IMR-90 (cell line): ENCODE measurements around the gene NT5C3B. TPM values are rescaled to one million over a fixed set of nuclear protein-coding genes. Genes with fewer than 3 reads are reported as not detected.

Experiments used
- ATAC-seq: fragments of 200-7000 bp; cut with Tn5 transposase; 2 replicates; pipeline ENCODE4 v1.9.1; 2020; ENCODE audit warnings: low read depth, mild to moderate bottlenecking, moderate library complexity
- BruUV-seq: library from RNA; stranded (reverse); fragments of 400-500 nt; replicated peaks from 2 replicates; lab custom pipeline; 2021; lab: Mats Ljungman, UMichigan
- CTCF ChIA-PET: fragments of 300-600 bp; formaldehyde crosslinking; extraction: SDS; loops from one replicate; lab custom pipeline; 2021; ENCODE audit warnings: antibody characterized with exemption; lab: Yijun Ruan, JAX
- POLR2A ChIA-PET: fragments of 300-600 bp; sonication (Branson Sonifier 250); formaldehyde crosslinking; loops from one replicate; lab custom pipeline; 2022; ENCODE audit warnings: antibody characterized with exemption; ENCODE audit not compliant: unreplicated experiment; lab: Charles Lee
- DNase-seq: peaks from one replicate; pipeline ENCODE4 v3.0.0; 2013
- H2AFZ ChIP-seq: replicated peaks from 2 replicates; pipeline ENCODE3; 2013; ENCODE audit warnings: low read length, mild to moderate bottlenecking; ENCODE audit not compliant: poor library complexity
- H2AK5ac ChIP-seq: 2 replicates; pipeline ENCODE4 v1.6.1; 2013; ENCODE audit warnings: low read depth, low read length, inconsistent platforms
- H2AK9ac ChIP-seq: replicated peaks from 2 replicates; pipeline ENCODE3; 2013; ENCODE audit warnings: mild to moderate bottlenecking, low read depth, low read length, moderate library complexity; ENCODE audit not compliant: poor library complexity
- H2BK120ac ChIP-seq: 2 replicates; pipeline ENCODE4 v1.6.1; 2013; ENCODE audit warnings: low read depth, low read length, inconsistent platforms
- H2BK15ac ChIP-seq: 3 replicates; pipeline ENCODE4 v1.6.1; 2013; ENCODE audit warnings: low read depth, low read length, inconsistent platforms
- H2BK20ac ChIP-seq: 2 replicates; pipeline ENCODE4 v1.6.1; 2013; ENCODE audit warnings: low read depth, mild to moderate bottlenecking, inconsistent platforms, low read length, moderate library complexity
- H2BK5ac ChIP-seq: 2 replicates; pipeline ENCODE4 v1.6.1; 2013; ENCODE audit warnings: mild to moderate bottlenecking, low read depth, low read length, inconsistent platforms; ENCODE audit not compliant: poor library complexity, severe bottlenecking
- H3K14ac ChIP-seq: replicated peaks from 2 replicates; pipeline ENCODE4 v1.6.1; 2013; ENCODE audit warnings: low read depth, low read length, inconsistent platforms
- H3K18ac ChIP-seq: 2 replicates; pipeline ENCODE4 v1.6.1; 2013; ENCODE audit warnings: low read depth, low read length, control low read depth
- H3K23ac ChIP-seq: 2 replicates; pipeline ENCODE4 v1.6.1; 2013; ENCODE audit warnings: low read depth, low read length, inconsistent platforms
- H3K27ac ChIP-seq: 2 replicates; pipeline ENCODE4 v1.5.1; 2013; ENCODE audit warnings: mild to moderate bottlenecking, control low read depth, low read length; ENCODE audit not compliant: insufficient read depth
- H3K27me3 ChIP-seq: 2 replicates; pipeline ENCODE4 v1.6.1; 2013; ENCODE audit warnings: low read length; ENCODE audit not compliant: control insufficient read depth, insufficient read depth
- H3K36me3 ChIP-seq: 2 replicates; pipeline ENCODE4 v1.6.1; 2013; ENCODE audit warnings: low read length, mixed read lengths; ENCODE audit not compliant: control insufficient read depth, insufficient read depth
- H3K4ac ChIP-seq: 2 replicates; pipeline ENCODE4 v1.6.1; 2013; ENCODE audit warnings: low read depth, low read length, inconsistent platforms
- H3K4me1 ChIP-seq: 2 replicates; pipeline ENCODE4 v1.6.1; 2013; ENCODE audit warnings: low read length, mixed read lengths; ENCODE audit not compliant: control insufficient read depth, insufficient read depth
- H3K4me2 ChIP-seq: 2 replicates; pipeline ENCODE4 v1.6.1; 2013; ENCODE audit warnings: low read depth, mild to moderate bottlenecking, control low read depth, low read length, moderate library complexity
- H3K4me3 ChIP-seq: 2 replicates; pipeline ENCODE4 v1.5.1; 2013; ENCODE audit warnings: low read depth, mild to moderate bottlenecking, control low read depth, low read length, moderate library complexity; ENCODE audit not compliant: insufficient read depth
- H3K56ac ChIP-seq: 2 replicates; pipeline ENCODE4 v1.6.1; 2013; ENCODE audit warnings: low read length, inconsistent platforms; ENCODE audit not compliant: insufficient read depth; ENCODE audit errors: extremely low read depth
- H3K79me1 ChIP-seq, 2 experiments: 2 replicates each; pipeline ENCODE4 v1.6.1; 2013; ENCODE audit warnings: low read length in 2 of 2, inconsistent platforms in 1 of 2, low read depth in 1 of 2
- H3K9ac ChIP-seq: 2 replicates; pipeline ENCODE4 v1.6.1; 2013; ENCODE audit warnings: low read depth, low read length, control low read depth
- H3K9me1 ChIP-seq: 2 replicates; pipeline ENCODE4 v1.6.1; 2013; ENCODE audit warnings: low read length, inconsistent platforms; ENCODE audit not compliant: insufficient read depth
- H3K9me3 ChIP-seq: 2 replicates; pipeline ENCODE4 v1.6.1; 2013; ENCODE audit warnings: low read length; ENCODE audit not compliant: control insufficient read depth, insufficient read depth
- H4K20me1 ChIP-seq: 2 replicates; pipeline ENCODE4 v1.6.1; 2013; ENCODE audit warnings: low read length, inconsistent platforms; ENCODE audit not compliant: insufficient read depth
- H4K5ac ChIP-seq: 2 replicates; pipeline ENCODE4 v1.6.1; 2013; ENCODE audit warnings: mild to moderate bottlenecking, low read depth, low read length, control low read depth
- H4K8ac ChIP-seq, 2 experiments: 2 replicates each; pipeline ENCODE4 v1.6.1; 2013; ENCODE audit warnings: low read depth in 2 of 2, low read length in 2 of 2, control low read depth in 1 of 2, inconsistent platforms in 1 of 2
- H4K91ac ChIP-seq: 2 replicates; pipeline ENCODE4 v1.6.1; 2013; ENCODE audit warnings: low read depth, low read length, inconsistent platforms; ENCODE audit not compliant: insufficient read depth
- BHLHE40 ChIP-seq: fragments of 150-350 bp; IDR thresholded peaks from 2 replicates; pipeline ENCODE4 v1.6.1; 2016; ENCODE audit warnings: mild to moderate bottlenecking, low read depth, low read length
- CTCF ChIP-seq: conservative IDR thresholded peaks from 2 replicates; pipeline ENCODE4 v1.5.1; 2012; ENCODE audit warnings: mild to moderate bottlenecking, low read depth, low read length, improper control_type of control experiment
- FOS ChIP-seq: fragments of 150-350 bp; IDR thresholded peaks from 2 replicates; pipeline ENCODE4 v1.6.1; 2016; ENCODE audit warnings: low read depth, low read length
- MXI1 ChIP-seq: IDR thresholded peaks from 2 replicates; pipeline ENCODE4 v1.6.1; 2012; ENCODE audit warnings: low read depth, mild to moderate bottlenecking, low read length, moderate library complexity, borderline replicate concordance
- POLR2A ChIP-seq: IDR thresholded peaks from 2 replicates; pipeline ENCODE4 v1.6.1; 2012; ENCODE audit warnings: mild to moderate bottlenecking, low read depth, low read length
- RCOR1 ChIP-seq: IDR thresholded peaks from 2 replicates; pipeline ENCODE4 v1.6.1; 2012; ENCODE audit warnings: mild to moderate bottlenecking, low read length, improper control_type of control experiment; ENCODE audit not compliant: insufficient replicate concordance
- RFX5 ChIP-seq: IDR thresholded peaks from 2 replicates; pipeline ENCODE4 v1.8.0; 2012; ENCODE audit warnings: low read depth, mild to moderate bottlenecking, low read length, moderate library complexity
- WGBS, 2 experiments: methylation state at CpG; one replicate each; pipeline versions ENCODE4 v1.1.5 to v1.1.7; 2013; ENCODE audit warnings: missing lambda C conversion rate in 2 of 2; ENCODE audit not compliant: insufficient read length in 1 of 2; ENCODE audit errors: extremely low coverage in 2 of 2; 5-methylcytosine and 5-hydroxymethylcytosine counted together
- dilution Hi-C: fragments of 300-500 bp; cut with HindIII; formaldehyde crosslinking; loops from one replicate; pipeline ENCODE4 v1.14.3; 2018; ENCODE audit warnings: low sequenced_read_pairs; ENCODE audit not compliant: unreplicated experiment
- in situ Hi-C: fragments of 300-500 bp; cut with MboI; formaldehyde crosslinking; loops from 3 replicates; pipeline ENCODE4 v1.14.3; 2019; ENCODE audit warnings: low sequenced_read_pairs, inconsistent platforms, mixed read lengths
- intact Hi-C: fragments of 100-400 bp; cut with micrococcal nuclease; formaldehyde crosslinking; loops from 2 replicates; pipeline ENCODE4 v1.10.0; 2022
- polyA plus RNA-seq, 3 experiments: library from polyadenylated mRNA; depleted of rRNA; stranded (reverse); fragments of >200 nt; gene quantifications; 2 replicates each; pipeline ENCODE4 v1.2.3, GENCODE V29; 2012; ENCODE audit warnings: low replicate concordance in 1 of 3
- total RNA-seq: library from RNA; depleted of rRNA; stranded (reverse); fragments of >200 nt; gene quantifications from 2 replicates; pipeline ENCODE4 v1.2.3, GENCODE V29; 2012

The NT5C3B gene
- total and polyA plus RNA-seq, 2 of the 4 experiments (the other 2 are of a cell fraction) = 59.9 to 92.7 TPM

DNA sequence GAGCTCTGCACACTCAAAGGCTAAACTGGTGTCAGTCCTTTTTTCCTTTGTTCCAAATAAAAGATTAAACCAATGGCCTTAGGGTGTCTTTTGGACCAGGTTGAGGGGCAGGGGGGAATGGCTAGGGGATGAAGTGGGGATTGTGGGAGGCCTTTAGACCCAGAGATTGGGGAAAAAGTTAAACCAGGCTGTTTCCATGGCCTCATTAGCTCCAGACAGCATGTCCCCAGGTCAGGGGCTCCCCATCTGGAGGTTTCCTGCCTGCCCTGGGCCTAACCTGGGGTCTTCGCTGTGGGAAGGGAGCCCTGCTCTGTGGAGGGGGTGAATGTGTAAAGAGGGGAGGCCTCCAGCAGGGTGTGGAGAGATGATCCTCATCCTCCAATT is 12.9 kb downstream of the NT5C3B start:
- ChIA-PET POLR2A (interaction anchor here (1.5 kb wide), 1 partner anchor 8 kb away, joined by 3 read pairs; no protein-coding TSS in a partner anchor), CTCF (no interaction called here)
- Histone ChIP-seq H2BK20ac (no peak overlapping the region), H2BK120ac (no peak overlapping the region), H4K8ac (0 out of 4 replicates have a peak overlapping the region, but pooled peaks of 1 of the 2 experiments have one; percentile 2), H3K27ac (no peak overlapping the region), H3K18ac (no peak overlapping the region), H3K4me3 (no peak overlapping the region), H3K79me1 (peaks cover 6 to 43% of the 10 kb centered on the region in 2 experiments), H4K20me1 (peaks cover 35% of the 10 kb centered on the region), H3K23ac (no peak overlapping the region), H3K36me3 (peaks cover 47% of the 10 kb centered on the region), H3K56ac (no peak overlapping the region), H3K9me3 (no peaks in the 10 kb centered on the region), H3K4ac (no peak overlapping the region), H3K4me2 (no peak overlapping the region), H4K5ac (no peak overlapping the region), H3K9me1 (peaks cover 9% of the 10 kb centered on the region), H2BK5ac (no peak overlapping the region), H2AFZ (peak overlapping the region; percentile 14), H2AK5ac (no peak overlapping the region), H3K27me3 (no peaks in the 10 kb centered on the region), H3K9ac (no peak overlapping the region), H3K14ac (no peak overlapping the region), H4K91ac (no peak overlapping the region), H3K4me1 (peaks cover 2% of the 10 kb centered on the region; the same call in 1 of the 2 replicates), H2BK15ac (no peak overlapping the region), H2AK9ac (no peak overlapping the region)
- intact Hi-C loops = no loop called here
- ATAC-seq (peak; percentile 12), DNase-seq (no peak)
- TF ChIP-seq BHLHE40 = no peak
- no peak for TF ChIP-seq RCOR1
- TF ChIP-seq CTCF = no peak
- no peak for TF ChIP-seq FOS
- no peak for TF ChIP-seq RFX5
- no peak for TF ChIP-seq POLR2A
- no peak for TF ChIP-seq MXI1
- no TSS peak for BruUV-seq
- in situ Hi-C loops = no loop called here
- no CpG with 5 or more reads among the region's 1 CpG for WGBS, 2 experiments
- dilution Hi-C loops = no loop called here
